Measurements from ENCODE around the gene APBB1IP.

DNA sequence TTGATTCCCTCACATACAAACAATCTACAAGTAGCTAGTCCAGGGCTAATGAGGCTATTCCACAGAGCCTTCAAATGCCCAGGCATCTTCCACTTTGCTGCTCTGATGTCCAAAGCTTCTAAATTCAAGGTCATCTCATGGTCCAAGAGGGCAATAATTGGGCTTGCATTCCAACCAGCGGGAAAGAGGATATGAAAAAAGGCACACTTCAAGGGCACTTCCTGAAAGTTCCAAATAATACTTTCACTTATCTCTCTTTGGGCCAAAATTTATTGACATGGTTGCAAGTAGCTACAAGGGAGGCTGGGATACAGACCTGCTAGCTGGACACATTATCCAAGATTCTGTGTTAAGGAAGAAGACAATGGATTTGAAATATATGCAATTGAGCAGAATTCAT is 25.2 kb upstream of the APBB1IP start:
- TF ChIP-seq, protein P1, sequence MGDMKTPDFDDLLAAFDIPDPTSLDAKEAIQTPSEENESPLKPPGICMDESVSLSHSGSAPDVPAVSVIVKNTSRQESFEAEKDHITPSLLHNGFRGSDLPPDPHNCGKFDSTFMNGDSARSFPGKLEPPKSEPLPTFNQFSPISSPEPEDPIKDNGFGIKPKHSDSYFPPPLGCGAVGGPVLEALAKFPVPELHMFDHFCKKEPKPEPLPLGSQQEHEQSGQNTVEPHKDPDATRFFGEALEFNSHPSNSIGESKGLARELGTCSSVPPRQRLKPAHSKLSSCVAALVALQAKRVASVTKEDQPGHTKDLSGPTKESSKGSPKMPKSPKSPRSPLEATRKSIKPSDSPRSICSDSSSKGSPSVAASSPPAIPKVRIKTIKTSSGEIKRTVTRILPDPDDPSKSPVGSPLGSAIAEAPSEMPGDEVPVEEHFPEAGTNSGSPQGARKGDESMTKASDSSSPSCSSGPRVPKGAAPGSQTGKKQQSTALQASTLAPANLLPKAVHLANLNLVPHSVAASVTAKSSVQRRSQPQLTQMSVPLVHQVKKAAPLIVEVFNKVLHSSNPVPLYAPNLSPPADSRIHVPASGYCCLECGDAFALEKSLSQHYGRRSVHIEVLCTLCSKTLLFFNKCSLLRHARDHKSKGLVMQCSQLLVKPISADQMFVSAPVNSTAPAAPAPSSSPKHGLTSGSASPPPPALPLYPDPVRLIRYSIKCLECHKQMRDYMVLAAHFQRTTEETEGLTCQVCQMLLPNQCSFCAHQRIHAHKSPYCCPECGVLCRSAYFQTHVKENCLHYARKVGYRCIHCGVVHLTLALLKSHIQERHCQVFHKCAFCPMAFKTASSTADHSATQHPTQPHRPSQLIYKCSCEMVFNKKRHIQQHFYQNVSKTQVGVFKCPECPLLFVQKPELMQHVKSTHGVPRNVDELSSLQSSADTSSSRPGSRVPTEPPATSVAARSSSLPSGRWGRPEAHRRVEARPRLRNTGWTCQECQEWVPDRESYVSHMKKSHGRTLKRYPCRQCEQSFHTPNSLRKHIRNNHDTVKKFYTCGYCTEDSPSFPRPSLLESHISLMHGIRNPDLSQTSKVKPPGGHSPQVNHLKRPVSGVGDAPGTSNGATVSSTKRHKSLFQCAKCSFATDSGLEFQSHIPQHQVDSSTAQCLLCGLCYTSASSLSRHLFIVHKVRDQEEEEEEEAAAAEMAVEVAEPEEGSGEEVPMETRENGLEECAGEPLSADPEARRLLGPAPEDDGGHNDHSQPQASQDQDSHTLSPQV (IDR thresholded peaks at IDR 0.05): no peak
- TF ChIP-seq ZKSCAN3 (CRISPR knock-in tag; IDR thresholded peaks at IDR 0.05) (no peak), PTTG1 (tag; IDR thresholded peaks at IDR 0.05; ENCODE audit: low read depth) (no peak), POU5F1 (IDR thresholded peaks at IDR 0.05; ENCODE audit: borderline replicate concordance, low read depth, low read length, partially characterized antibody) (no peak)
- TF ChIP-seq, protein P2, sequence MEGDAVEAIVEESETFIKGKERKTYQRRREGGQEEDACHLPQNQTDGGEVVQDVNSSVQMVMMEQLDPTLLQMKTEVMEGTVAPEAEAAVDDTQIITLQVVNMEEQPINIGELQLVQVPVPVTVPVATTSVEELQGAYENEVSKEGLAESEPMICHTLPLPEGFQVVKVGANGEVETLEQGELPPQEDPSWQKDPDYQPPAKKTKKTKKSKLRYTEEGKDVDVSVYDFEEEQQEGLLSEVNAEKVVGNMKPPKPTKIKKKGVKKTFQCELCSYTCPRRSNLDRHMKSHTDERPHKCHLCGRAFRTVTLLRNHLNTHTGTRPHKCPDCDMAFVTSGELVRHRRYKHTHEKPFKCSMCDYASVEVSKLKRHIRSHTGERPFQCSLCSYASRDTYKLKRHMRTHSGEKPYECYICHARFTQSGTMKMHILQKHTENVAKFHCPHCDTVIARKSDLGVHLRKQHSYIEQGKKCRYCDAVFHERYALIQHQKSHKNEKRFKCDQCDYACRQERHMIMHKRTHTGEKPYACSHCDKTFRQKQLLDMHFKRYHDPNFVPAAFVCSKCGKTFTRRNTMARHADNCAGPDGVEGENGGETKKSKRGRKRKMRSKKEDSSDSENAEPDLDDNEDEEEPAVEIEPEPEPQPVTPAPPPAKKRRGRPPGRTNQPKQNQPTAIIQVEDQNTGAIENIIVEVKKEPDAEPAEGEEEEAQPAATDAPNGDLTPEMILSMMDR (IDR thresholded peaks at IDR 0.05 in 2 of 3, conservative IDR thresholded peaks at IDR 0.05 in 1 of 3; ENCODE audit: insufficient read depth in 2 of 3, low read depth in 1 of 3, low read length in 3 of 3): no peak

Data from K562 (cell line).